Erythroblast (primary cell): ENCODE results near the gene CIT.

Experiments used
- GATA1 ChIP-seq: IDR thresholded peaks from 2 replicates; pipeline ENCODE4 v1.6.1; 2011; ENCODE audit warnings: low read depth, mild to moderate bottlenecking, control low read depth, low read length, moderate library complexity
- POLR2A ChIP-seq: IDR thresholded peaks from 2 replicates; pipeline ENCODE4 v1.6.1; 2011; ENCODE audit warnings: mild to moderate bottlenecking, low read length

DNA sequence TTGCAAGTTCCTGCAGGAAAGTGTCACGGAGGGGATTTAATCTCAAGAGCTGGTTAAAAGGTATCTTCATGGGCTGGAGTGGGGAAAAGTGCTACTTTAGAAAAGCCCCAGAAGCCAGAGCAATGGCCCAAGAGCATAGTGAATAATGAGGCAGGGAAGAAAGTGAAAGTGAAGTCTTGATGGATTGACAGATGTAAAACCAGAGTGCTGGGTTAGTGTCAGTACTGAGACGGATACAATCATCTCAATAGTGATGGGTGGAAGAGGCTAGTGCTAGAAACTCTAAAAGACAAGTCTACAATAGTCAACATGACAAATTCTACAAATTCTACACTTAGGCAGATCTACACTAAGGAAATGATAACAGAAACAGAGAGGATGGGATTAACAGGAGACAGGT is 68.1 kb downstream of the CIT start:
- TF ChIP-seq POLR2A (no peak), GATA1 (no peak)
